Measurements from ENCODE around the gene FAM180A.

DNA sequence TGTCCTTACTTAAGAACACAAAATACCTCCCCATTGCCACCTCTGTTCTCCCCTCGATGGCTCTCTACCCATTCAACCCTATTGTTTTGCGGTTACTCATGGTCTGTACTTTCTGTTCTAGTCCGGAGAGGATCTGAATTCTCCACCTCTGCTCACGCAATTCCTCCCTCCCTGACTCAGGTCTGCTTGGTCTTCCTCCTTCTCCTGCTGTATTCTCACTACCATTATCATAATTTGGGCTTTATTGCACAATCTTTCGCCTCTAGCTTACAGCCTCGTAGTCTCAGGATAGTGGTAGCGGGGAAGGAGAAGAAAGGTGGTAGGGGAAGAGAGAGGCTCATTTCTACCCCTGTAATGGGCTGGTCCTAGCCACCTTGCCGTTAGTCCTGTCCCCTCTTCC, 35.4 kb upstream of the FAM180A start:
- no peak for TF ChIP-seq CTCF (optimal IDR thresholded peaks at IDR 0.05 in 1 of 3, IDR thresholded peaks at IDR 0.05 in 1 of 3, conservative IDR thresholded peaks at IDR 0.05 in 1 of 3; ENCODE audit: extremely low read depth in 1 of 3, insufficient read depth in 2 of 3, low read length in 3 of 3)
- TF ChIP-seq EZH2 (IDR thresholded peaks at IDR 0.05; ENCODE audit: low read length), result no peak

All from keratinocyte (primary cell).